WI38 (cell line): ENCODE data around the gene RPS16.

Experiments
- H3K4me3 ChIP-seq: 2 replicates; pipeline ENCODE4 v1.5.1; 2011; ENCODE audit warnings: low read depth, mild to moderate bottlenecking, control low read depth, low read length
- CTCF ChIP-seq: IDR thresholded peaks from 2 replicates; pipeline ENCODE4 v1.5.1; 2012; ENCODE audit warnings: low read depth, mild to moderate bottlenecking, control low read depth, low read length

RPS16 gene

GRCh38 chr19:39417463-39418181 lies 18.1 kb downstream of the RPS16 start:
- no peak overlapping the region for H3K4me3 ChIP-seq
- TF ChIP-seq CTCF, result no peak

GRCh38 chr19:39416152-39417120 lies 19.3 kb downstream of the RPS16 start:
- no peak for TF ChIP-seq CTCF
- H3K4me3 ChIP-seq, result no peak overlapping the region

GRCh38 chr19:39415111-39416046 lies 20.4 kb downstream of the RPS16 start:
- peak overlapping the region; percentile 89 for H3K4me3 ChIP-seq
- no peak for TF ChIP-seq CTCF

GRCh38 chr19:39413911-39414608 lies 21.7 kb downstream of the RPS16 start:
- TF ChIP-seq CTCF, result no peak
- H3K4me3 ChIP-seq, result peak overlapping the region; percentile 89

- H3K4me3 ChIP-seq, result peak overlapping the region; percentile 89
- TF ChIP-seq CTCF, result no peak
These were observed 22.4 kb downstream of the RPS16 start for GRCh38 chr19:39413272-39413910.

GRCh38 chr19:39412867-39413271 lies 22.9 kb downstream of the RPS16 start:
- TF ChIP-seq CTCF, result no peak; the same call in 1 of the 2 replicates

More at GRCh38 chr19:39412867-39413271, 22.9 kb downstream of the RPS16 start:
- H3K4me3 ChIP-seq, result peak overlapping the region; percentile 89
